ENCODE data around the gene SYT7.

- no peak for TF ChIP-seq CTCF (IDR thresholded peaks at IDR 0.05; ENCODE audit: low read depth, low read length, missing input control)
- TF ChIP-seq GABPA (IDR thresholded peaks at IDR 0.05 in 1 of 2, conservative IDR thresholded peaks at IDR 0.05 in 1 of 2): no peak
- TF ChIP-seq RXRA (IDR thresholded peaks at IDR 0.05): no peak
- no peak for TF ChIP-seq SP1 (IDR thresholded peaks at IDR 0.05)
- TF ChIP-seq RAD21 (IDR thresholded peaks at IDR 0.05): no peak
- no peak for TF ChIP-seq YY1 (IDR thresholded peaks at IDR 0.05)
- no peak for TF ChIP-seq FOXA1 (IDR thresholded peaks at IDR 0.05)
- TF ChIP-seq REST (IDR thresholded peaks at IDR 0.05): no peak
- no peak for TF ChIP-seq FOXA2 (IDR thresholded peaks at IDR 0.05)
- TF ChIP-seq ZBTB33 (IDR thresholded peaks at IDR 0.05): no peak
- TF ChIP-seq EGR1 (IDR thresholded peaks at IDR 0.05; ENCODE audit: low read depth in 2 of 2): no peak
- no peak for TF ChIP-seq NR2F2 (IDR thresholded peaks at IDR 0.05)
- no peak for TF ChIP-seq TAF1 (conservative IDR thresholded peaks at IDR 0.05)
- TF ChIP-seq ATF3 (IDR thresholded peaks at IDR 0.05): no peak
These were observed 99.9 kb downstream of the SYT7 start for GRCh38 chr11:61480994-61481335.

Data from liver (tissue), 3 donors.